B cell (primary cell): ENCODE measurements around the gene EPDR1. TPM values are rescaled to one million over a fixed set of nuclear protein-coding genes. Genes with fewer than 3 reads are reported as not detected.

Experiments
- ATAC-seq: fragments of 200-7000 bp; cut with Tn5 transposase; one replicate; pipeline ENCODE4 v1.10.0; 2021; ENCODE audit warnings: low read depth, mild to moderate bottlenecking, moderate number of reproducible peaks, moderate library complexity
- CTCF ChIA-PET: fragments of 350-600 bp; sonication (Branson Sonifier 250); formaldehyde crosslinking; loops from one replicate; lab custom pipeline; 2021; ENCODE audit warnings: antibody characterized with exemption, inconsistent platforms; lab: Charles Lee
- POLR2A ChIA-PET: fragments of 350-600 bp; sonication (Branson Sonifier 250); formaldehyde crosslinking; loops from one replicate; lab custom pipeline; 2021; ENCODE audit warnings: antibody characterized with exemption; lab: Charles Lee
- DNase-seq: peaks from one replicate; pipeline ENCODE4 v3.0.0; 2013
- H2AFZ ChIP-seq: 2 replicates; pipeline ENCODE4 v1.6.1; 2012; ENCODE audit warnings: mild to moderate bottlenecking, low read depth, low read length; ENCODE audit not compliant: insufficient read depth, poor library complexity, severe bottlenecking
- H3K27ac ChIP-seq, 2 donors: 1 replicate in 1 of 2; 2 replicates in 1 of 2; pipeline ENCODE4 v1.5.1; 2012 to 2013; ENCODE audit warnings: low read length in 2 of 2, mild to moderate bottlenecking in 2 of 2, moderate library complexity in 1 of 2
- H3K27me3 ChIP-seq, 4 experiments: fragments of 200-600 bp in 1 of 4; sonication (generic) in 1 of 4; replicated peaks in 1 of 4; 1 replicate in 2 of 4; 2 replicates in 2 of 4; pipeline versions ENCODE4 v1.6.1 to v1.7.0; 2013 to 2016; ENCODE audit warnings: low read length in 3 of 4, mild to moderate bottlenecking in 2 of 4, mixed read lengths in 1 of 4, moderate library complexity in 1 of 4; ENCODE audit not compliant: insufficient read depth in 4 of 4, control insufficient read depth in 3 of 4; ENCODE audit errors: control extremely low read depth in 1 of 4
- H3K36me3 ChIP-seq, 2 experiments: replicated peaks in 1 of 2; 1 replicate in 1 of 2; 2 replicates in 1 of 2; pipeline versions ENCODE4 v1.6.1 to v1.7.1; 2013; ENCODE audit warnings: low read length in 1 of 2; ENCODE audit not compliant: insufficient read depth in 2 of 2, control insufficient read depth in 1 of 2; ENCODE audit errors: control extremely low read depth in 1 of 2, extremely low read depth in 1 of 2
- H3K4me1 ChIP-seq, 2 donors: fragments of 200-600 bp in 1 of 2; sonication (generic) in 1 of 2; 1 replicate in 1 of 2; 2 replicates in 1 of 2; pipeline versions ENCODE4 v1.5.1 to v1.6.1; 2013 to 2017; ENCODE audit warnings: low read length in 2 of 2; ENCODE audit not compliant: control insufficient read depth in 2 of 2, insufficient read depth in 2 of 2
- H3K4me2 ChIP-seq: replicated peaks from 2 replicates; pipeline ENCODE3; 2012; ENCODE audit warnings: mild to moderate bottlenecking, low read depth, low read length; ENCODE audit not compliant: poor library complexity, severe bottlenecking
- H3K4me3 ChIP-seq, 5 experiments: fragments of 200-600 bp in 1 of 5; sonication (generic) in 1 of 5; 1 replicate in 3 of 5; 2 replicates in 2 of 5; pipeline versions ENCODE4 v1.5.1 to v1.7.0; 2011 to 2016; ENCODE audit warnings: low read length in 4 of 5, mild to moderate bottlenecking in 4 of 5, low read depth in 2 of 5, control low read depth in 1 of 5, moderate library complexity in 1 of 5; ENCODE audit not compliant: insufficient read depth in 1 of 5; ENCODE audit errors: control extremely low read depth in 1 of 5, extremely low read depth in 1 of 5
- H3K79me2 ChIP-seq: fragments of 200-600 bp; sonication (generic); one replicate; pipeline ENCODE4 v1.6.0; 2016; ENCODE audit warnings: low read length; ENCODE audit not compliant: control insufficient read depth, insufficient read depth
- H3K9ac ChIP-seq: fragments of 200-600 bp; sonication (generic); 2 replicates; pipeline ENCODE4 v1.6.1; 2017; ENCODE audit warnings: mild to moderate bottlenecking, low read length, moderate library complexity
- H3K9me3 ChIP-seq, 3 donors: one replicate each; pipeline versions ENCODE4 v1.6.1 to v1.7.1; 2013; ENCODE audit warnings: low read length in 2 of 3; ENCODE audit not compliant: control insufficient read depth in 2 of 3, insufficient read depth in 1 of 3; ENCODE audit errors: control extremely low read depth in 1 of 3
- H4K20me1 ChIP-seq: 2 replicates; pipeline ENCODE4 v1.6.0; 2012; ENCODE audit warnings: mild to moderate bottlenecking, low read length; ENCODE audit not compliant: insufficient read depth, control insufficient read depth, poor library complexity, severe bottlenecking
- H3K27ac Mint-ChIP-seq: one replicate; pipeline ENCODE4 v1.8.0; 2021; ENCODE audit warnings: mixed read lengths
- H3K27me3 Mint-ChIP-seq: one replicate; pipeline ENCODE4 v1.8.0; 2021; ENCODE audit warnings: mixed read lengths
- H3K4me1 Mint-ChIP-seq: one replicate; pipeline ENCODE4 v1.8.0; 2021; ENCODE audit warnings: mixed read lengths
- H3K4me3 Mint-ChIP-seq: one replicate; pipeline ENCODE4 v1.8.0; 2021; ENCODE audit warnings: mixed read lengths
- H3K9me3 Mint-ChIP-seq: one replicate; pipeline ENCODE4 v1.8.0; 2022; ENCODE audit warnings: mixed read lengths; ENCODE audit not compliant: insufficient read depth
- EZH2 ChIP-seq: IDR thresholded peaks from 2 replicates; pipeline ENCODE4 v1.6.1; 2012; ENCODE audit warnings: borderline replicate concordance, low read depth, mild to moderate bottlenecking, moderate library complexity, low read length; ENCODE audit not compliant: insufficient read depth, poor library complexity, severe bottlenecking
- WGBS: methylation state at CpG from one replicate; pipeline ENCODE4 v1.1.5; 2013; ENCODE audit warnings: missing lambda C conversion rate; ENCODE audit not compliant: insufficient coverage; 5-methylcytosine and 5-hydroxymethylcytosine counted together
- intact Hi-C: fragments of 100-400 bp; cut with micrococcal nuclease; formaldehyde crosslinking; loops from one replicate; pipeline ENCODE4 v1.10.0; 2022
- polyA plus RNA-seq: library from polyadenylated mRNA; depleted of rRNA; stranded (reverse); fragments of >200 nt; gene quantifications from 2 replicates; pipeline ENCODE4 v1.2.3, GENCODE V29; 2012
- total RNA-seq, 2 donors: library from RNA; stranded (reverse); fragments of 120-200 nt in 1 of 2; gene quantifications; 1 replicate in 1 of 2; 2 replicates in 1 of 2; pipeline versions ENCODE4 v1.2.3 to v1.2.4, GENCODE V29; 2013 to 2022
- TF ChIP-seq, protein P1 (sequence below): fragments of 200-600 bp; IDR thresholded peaks from one replicate; pipeline ENCODE4 v1.8.0; 2022; ENCODE audit warnings: antibody characterized with exemption, mild to moderate bottlenecking

The EPDR1 gene
- total and polyA plus RNA-seq, 2 donors (not counting 1 experiment from before 2014, with no cell fraction given) = not detected

DNA sequence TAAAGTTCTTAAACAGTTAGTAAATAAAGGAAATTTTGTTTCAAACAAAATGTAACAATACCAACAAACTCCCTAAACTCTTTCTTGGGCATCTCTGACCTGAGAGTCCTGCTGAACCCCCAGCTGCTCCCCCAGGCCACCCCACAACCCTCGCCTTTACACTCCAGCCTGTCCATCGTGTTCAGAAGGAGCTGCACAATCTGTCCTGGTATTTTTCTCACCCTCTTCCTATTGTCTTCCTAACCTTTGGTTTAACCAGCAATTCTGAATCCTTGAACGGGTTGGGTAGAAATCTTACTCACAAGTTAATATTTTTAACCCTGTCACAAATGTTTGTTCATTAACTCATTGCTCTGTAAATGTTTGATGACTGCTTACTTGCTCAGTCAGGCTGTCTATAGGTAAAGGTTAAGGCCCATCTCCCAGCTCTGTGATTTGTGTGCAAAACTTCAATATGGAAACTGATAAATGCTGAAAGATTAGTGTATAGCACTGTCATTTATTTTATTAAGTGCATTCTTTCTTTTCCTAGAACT lies 20.7 kb upstream of the EPDR1 start:
- H4K20me1 ChIP-seq = no peaks in the 10 kb centered on the region
- H3K9me3 ChIP-seq = no peaks in the 10 kb centered on the region
- Mint-ChIP-seq H3K27ac (no peak overlapping the region), H3K9me3 (no peaks in the 10 kb centered on the region), H3K27me3 (peaks cover 18% of the 10 kb centered on the region), H3K4me1 (no peaks in the 10 kb centered on the region), H3K4me3 (no peak overlapping the region)
- no peak for ATAC-seq
- TF ChIP-seq, protein P1, sequence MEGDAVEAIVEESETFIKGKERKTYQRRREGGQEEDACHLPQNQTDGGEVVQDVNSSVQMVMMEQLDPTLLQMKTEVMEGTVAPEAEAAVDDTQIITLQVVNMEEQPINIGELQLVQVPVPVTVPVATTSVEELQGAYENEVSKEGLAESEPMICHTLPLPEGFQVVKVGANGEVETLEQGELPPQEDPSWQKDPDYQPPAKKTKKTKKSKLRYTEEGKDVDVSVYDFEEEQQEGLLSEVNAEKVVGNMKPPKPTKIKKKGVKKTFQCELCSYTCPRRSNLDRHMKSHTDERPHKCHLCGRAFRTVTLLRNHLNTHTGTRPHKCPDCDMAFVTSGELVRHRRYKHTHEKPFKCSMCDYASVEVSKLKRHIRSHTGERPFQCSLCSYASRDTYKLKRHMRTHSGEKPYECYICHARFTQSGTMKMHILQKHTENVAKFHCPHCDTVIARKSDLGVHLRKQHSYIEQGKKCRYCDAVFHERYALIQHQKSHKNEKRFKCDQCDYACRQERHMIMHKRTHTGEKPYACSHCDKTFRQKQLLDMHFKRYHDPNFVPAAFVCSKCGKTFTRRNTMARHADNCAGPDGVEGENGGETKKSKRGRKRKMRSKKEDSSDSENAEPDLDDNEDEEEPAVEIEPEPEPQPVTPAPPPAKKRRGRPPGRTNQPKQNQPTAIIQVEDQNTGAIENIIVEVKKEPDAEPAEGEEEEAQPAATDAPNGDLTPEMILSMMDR = no peak
- no peak for TF ChIP-seq EZH2
- no peaks in the 10 kb centered on the region for H3K79me2 ChIP-seq
- H3K4me2 ChIP-seq = no peak overlapping the region
- no peaks in the 10 kb centered on the region for H3K36me3 ChIP-seq
- intact Hi-C loops = no loop called here
- ChIA-PET POLR2A (no interaction called here), CTCF (no interaction called here)
- H3K9ac ChIP-seq = no peak overlapping the region
- no peak for DNase-seq
- WGBS = 100% methylated on average over 2 of the region's 3 CpGs
- no peak overlapping the region for H2AFZ ChIP-seq
- peaks cover 0 to 1% (median 0%) of the 10 kb centered on the region in 4 experiments for H3K27me3 ChIP-seq
- H3K4me3 ChIP-seq = no peak overlapping the region
- H3K4me1 ChIP-seq = no peaks in the 10 kb centered on the region
- H3K27ac ChIP-seq = no peak overlapping the region

DNA sequence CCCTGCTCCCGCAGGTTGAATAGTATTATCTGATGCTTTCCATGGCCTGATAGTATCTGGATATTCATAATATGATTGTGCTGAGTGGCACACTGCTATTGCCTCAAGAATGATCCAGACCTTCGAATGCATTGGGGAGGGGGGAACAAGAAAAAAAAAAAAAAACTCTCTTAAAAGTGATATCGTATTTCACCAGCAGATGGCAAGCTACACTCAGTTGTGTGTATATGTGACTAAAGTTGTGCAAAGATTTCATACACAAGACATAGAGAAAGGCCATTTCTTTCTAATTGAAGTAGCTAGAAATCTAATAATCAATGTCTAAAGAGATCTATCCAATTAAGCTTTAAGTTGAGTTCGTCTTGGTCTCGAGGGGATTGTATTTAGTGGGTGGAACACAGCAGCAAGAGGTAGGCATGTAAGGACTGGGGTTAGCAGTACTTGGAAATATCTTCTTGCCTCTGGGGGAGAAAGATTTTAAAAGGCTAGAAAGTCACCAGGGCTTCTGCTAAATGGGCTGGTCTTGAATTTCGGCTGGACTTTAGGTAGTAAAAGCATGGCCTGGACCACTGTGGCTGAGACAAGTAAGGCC lies 19.1 kb upstream of the EPDR1 start:
- intact Hi-C loops = no loop called here
- H3K4me3 Mint-ChIP-seq = no peak overlapping the region
- H3K9me3 Mint-ChIP-seq = no peaks in the 10 kb centered on the region
- Histone ChIP-seq H3K27me3 (no peaks in the 10 kb centered on the region), H3K4me1 (no peaks in the 10 kb centered on the region), H3K4me3 (no peak overlapping the region), H3K9ac (no peak overlapping the region), H2AFZ (no peak overlapping the region), H3K36me3 (no peaks in the 10 kb centered on the region), H3K79me2 (no peaks in the 10 kb centered on the region), H4K20me1 (no peaks in the 10 kb centered on the region), H3K4me2 (no peak overlapping the region), H3K9me3 (no peaks in the 10 kb centered on the region), H3K27ac (no peak overlapping the region)
- WGBS = 50% methylated on average over 3 of the region's 6 CpGs
- DNase-seq (peak; percentile 23), ATAC-seq (no peak)
- no peak overlapping the region for H3K27ac Mint-ChIP-seq
- ChIA-PET POLR2A (no interaction called here), CTCF (interaction anchor here (0.7 kb wide), 3 partner anchors 131 to 473 kb away, joined by 3 to 4 read pairs (median 3); no protein-coding TSS in a partner anchor)
- TF ChIP-seq, protein P1 = peak; percentile 46
- no peak for TF ChIP-seq EZH2
- peaks cover 21% of the 10 kb centered on the region for H3K27me3 Mint-ChIP-seq
- H3K4me1 Mint-ChIP-seq = no peaks in the 10 kb centered on the region
